Small intestine (tissue), 7 donors: ENCODE measurements around the gene C11orf58. TPM values are rescaled to one million over a fixed set of nuclear protein-coding genes. Genes with fewer than 3 reads are reported as not detected.

Source experiments
- DNase-seq, 2 donors: peaks; one replicate each; pipeline versions ENCODE4 v3.0.0 to v3.0.0-alpha.2; 2013
- FAIRE-seq: peaks from 2 replicates; lab custom pipeline; 2012; peaks lifted over from hg19 to GRCh38; lab: Jason Lieb, UNC
- H3K27ac ChIP-seq, 3 donors: one replicate each; pipeline ENCODE4 v1.5.1; 2013; ENCODE audit warnings: low read length in 2 of 3, mild to moderate bottlenecking in 2 of 3, control low read depth in 1 of 3, inconsistent platforms in 1 of 3, low read depth in 1 of 3, moderate library complexity in 1 of 3
- H3K27me3 ChIP-seq, 3 donors: one replicate each; pipeline ENCODE4 v1.6.1; 2013; ENCODE audit warnings: low read length in 3 of 3, inconsistent platforms in 1 of 3; ENCODE audit not compliant: control insufficient read depth in 3 of 3, insufficient read depth in 3 of 3
- H3K36me3 ChIP-seq, 3 donors: one replicate each; pipeline ENCODE4 v1.6.1; 2013; ENCODE audit warnings: low read length in 3 of 3, inconsistent platforms in 1 of 3, low read depth in 1 of 3, mild to moderate bottlenecking in 1 of 3, moderate library complexity in 1 of 3; ENCODE audit not compliant: control insufficient read depth in 3 of 3, insufficient read depth in 2 of 3
- H3K4me1 ChIP-seq, 3 donors: one replicate each; pipeline ENCODE4 v1.6.1; 2013; ENCODE audit warnings: low read length in 2 of 3, inconsistent platforms in 1 of 3, low read depth in 1 of 3, mild to moderate bottlenecking in 1 of 3, moderate library complexity in 1 of 3; ENCODE audit not compliant: control insufficient read depth in 3 of 3, insufficient read depth in 2 of 3
- H3K4me3 ChIP-seq, 3 donors: one replicate each; pipeline ENCODE4 v1.5.1; 2013; ENCODE audit warnings: low read length in 3 of 3, control low read depth in 1 of 3, inconsistent platforms in 1 of 3, low read depth in 1 of 3, mild to moderate bottlenecking in 1 of 3, moderate library complexity in 1 of 3
- H3K9me3 ChIP-seq, 2 donors: one replicate each; pipeline ENCODE4 v1.6.1; 2013; ENCODE audit warnings: low read depth in 1 of 2, low read length in 1 of 2; ENCODE audit not compliant: control insufficient read depth in 2 of 2, insufficient read depth in 1 of 2
- WGBS, 3 donors: extraction: QIAGEN DNeasy Blood & Tissue Kit; methylation state at CpG; one replicate each; pipeline ENCODE4 v1.1.7; 2013; 5-methylcytosine and 5-hydroxymethylcytosine counted together
- polyA plus RNA-seq, 4 donors: library from polyadenylated mRNA; stranded (reverse) in 3 of 4; unstranded in 1 of 4; fragments of 200-250 nt in 3 of 4; fragments of 120-200 nt in 1 of 4; gene quantifications; one replicate each; pipeline versions ENCODE4 v1.2.1 to v1.2.3, GENCODE V29; 2013
- donor health status: healthy with polysubstance abuse.
- donor health status: control.
- donor health status: control.
- donor health status: Bipolar disorder and iron deficiency.
- donor health status: healthy.

Gene C11orf58
- polyA plus RNA-seq, 4 donors = 50.8 to 150 (median 99.5) TPM

- no peak for DNase-seq
- H3K4me1 ChIP-seq = peaks cover 0 to 10% (median 0%) of the 10 kb centered on the region in 3 donors
Measured at GRCh38 chr11:16738947-16739815, 734 bp downstream of the C11orf58 start.

GRCh38 chr11:16741473-16741872 lies 3.0 kb downstream of the C11orf58 start:
- FAIRE-seq (no peak), DNase-seq (peak in 1 of 2 donors; percentile 17)
- H3K36me3 ChIP-seq = peaks cover 0 to 11% (median 2%) of the 10 kb centered on the region in 3 donors
- H3K4me1 ChIP-seq = peaks cover 0 to 10% (median 0%) of the 10 kb centered on the region in 3 donors
- no peaks in the 10 kb centered on the region for H3K27me3 ChIP-seq
- no peaks in the 10 kb centered on the region for H3K9me3 ChIP-seq
- H3K4me3 ChIP-seq = no peak overlapping the region
- no peak overlapping the region for H3K27ac ChIP-seq
- 79 to 81% (median 79%) methylated on average over 4 of the region's 4 CpGs for WGBS, 3 donors

More at GRCh38 chr11:16738947-16739815, 734 bp downstream of the C11orf58 start:
- H3K36me3 ChIP-seq = peaks cover 0 to 10% (median 0%) of the 10 kb centered on the region in 3 donors
- no peak for FAIRE-seq
- peak overlapping the region; percentile 63 to 74 (median 66) for H3K4me3 ChIP-seq
- peak overlapping the region; percentile 36 to 99 (median 76) for H3K27ac ChIP-seq
- H3K27me3 ChIP-seq = no peaks in the 10 kb centered on the region
- H3K9me3 ChIP-seq = no peaks in the 10 kb centered on the region
- 1 to 3% (median 3%) methylated on average over 32 of the region's 32 CpGs for WGBS, 3 donors

GRCh38 chr11:16743478-16743877 lies 5.0 kb downstream of the C11orf58 start:
- Histone ChIP-seq H3K4me3 (no peak overlapping the region), H3K27ac (no peak overlapping the region), H3K9me3 (no peaks in the 10 kb centered on the region), H3K4me1 (peaks cover 0 to 7% (median 0%) of the 10 kb centered on the region in 3 donors), H3K36me3 (peaks cover 2 to 19% (median 5%) of the 10 kb centered on the region in 3 donors), H3K27me3 (no peaks in the 10 kb centered on the region)
- WGBS, 3 donors = 87 to 88% (median 88%) methylated on average over 4 of the region's 4 CpGs
- FAIRE-seq = no peak
- DNase-seq = no peak

GRCh38 chr11:16744128-16744725 lies 5.8 kb downstream of the C11orf58 start:
- Histone ChIP-seq H3K36me3 (peaks cover 3 to 21% (median 6%) of the 10 kb centered on the region in 3 donors), H3K4me3 (no peak overlapping the region), H3K9me3 (no peaks in the 10 kb centered on the region), H3K27ac (no peak overlapping the region), H3K4me1 (peaks cover 0 to 7% (median 0%) of the 10 kb centered on the region in 3 donors), H3K27me3 (no peaks in the 10 kb centered on the region)
- no peak for FAIRE-seq
- 93 to 98% (median 95%) methylated on average over 5 of the region's 5 CpGs for WGBS, 3 donors
- no peak for DNase-seq

GRCh38 chr11:16745950-16746605 lies 7.6 kb downstream of the C11orf58 start:
- no peaks in the 10 kb centered on the region for H3K4me1 ChIP-seq
- no peak for DNase-seq
- H3K4me3 ChIP-seq = no peak overlapping the region

GRCh38 chr11:16749092-16749491 lies 10.6 kb downstream of the C11orf58 start:
- no peaks in the 10 kb centered on the region for H3K9me3 ChIP-seq
- H3K27ac ChIP-seq = no peak overlapping the region
- H3K27me3 ChIP-seq = no peaks in the 10 kb centered on the region
- 99 to 100% (median 100%) methylated on average over 1 of the region's 1 CpG for WGBS, 3 donors
- no peak for FAIRE-seq
- no peaks in the 10 kb centered on the region for H3K4me1 ChIP-seq
- DNase-seq = no peak
- no peak overlapping the region for H3K4me3 ChIP-seq
- H3K36me3 ChIP-seq = peaks cover 20 to 32% (median 24%) of the 10 kb centered on the region in 3 donors

More at GRCh38 chr11:16745950-16746605, 7.6 kb downstream of the C11orf58 start:
- no peak overlapping the region for H3K27ac ChIP-seq
- 77 to 89% (median 85%) methylated on average over 2 of the region's 2 CpGs for WGBS, 3 donors
- peaks cover 12 to 23% (median 12%) of the 10 kb centered on the region in 3 donors for H3K36me3 ChIP-seq
- no peak for FAIRE-seq
- no peaks in the 10 kb centered on the region for H3K27me3 ChIP-seq
- H3K9me3 ChIP-seq = no peaks in the 10 kb centered on the region

- 51 to 78% (median 66%) methylated on average over 2 of the region's 2 CpGs for WGBS, 3 donors
- no peaks in the 10 kb centered on the region for H3K9me3 ChIP-seq
- H3K27ac ChIP-seq = no peak overlapping the region
- no peak overlapping the region for H3K4me3 ChIP-seq
- peaks cover 22 to 36% (median 24%) of the 10 kb centered on the region in 3 donors for H3K36me3 ChIP-seq
- DNase-seq = no peak
- no peak for FAIRE-seq
- no peaks in the 10 kb centered on the region for H3K27me3 ChIP-seq
- H3K4me1 ChIP-seq = no peaks in the 10 kb centered on the region
Measured at GRCh38 chr11:16749666-16750065, 11.2 kb downstream of the C11orf58 start.

GRCh38 chr11:16750417-16750816 lies 12.0 kb downstream of the C11orf58 start:
- FAIRE-seq = no peak
- no peak for DNase-seq
- 0 to 81% (median 47%) methylated on average over 1 of the region's 1 CpG for whole genome bisulfite sequencing, 3 donors

More at GRCh38 chr11:16750417-16750816, 12.0 kb downstream of the C11orf58 start:
- Histone ChIP-seq H3K27ac (no peak overlapping the region), H3K27me3 (no peaks in the 10 kb centered on the region), H3K36me3 (peaks cover 24 to 36% (median 24%) of the 10 kb centered on the region in 3 donors), H3K4me3 (no peak overlapping the region), H3K9me3 (no peaks in the 10 kb centered on the region), H3K4me1 (no peaks in the 10 kb centered on the region)
